Measurements from ENCODE around the gene NDST4.

NDST4 gene

GRCh38 chr4:114839986-114840385, 273.4 kb downstream of the NDST4 start:
- in situ Hi-C loops (cut with MboI; ENCODE audit: low pct_unique_long_range_greater_than_20kb, low sequenced_read_pairs, unreplicated experiment) = no loop called here

DNA sequence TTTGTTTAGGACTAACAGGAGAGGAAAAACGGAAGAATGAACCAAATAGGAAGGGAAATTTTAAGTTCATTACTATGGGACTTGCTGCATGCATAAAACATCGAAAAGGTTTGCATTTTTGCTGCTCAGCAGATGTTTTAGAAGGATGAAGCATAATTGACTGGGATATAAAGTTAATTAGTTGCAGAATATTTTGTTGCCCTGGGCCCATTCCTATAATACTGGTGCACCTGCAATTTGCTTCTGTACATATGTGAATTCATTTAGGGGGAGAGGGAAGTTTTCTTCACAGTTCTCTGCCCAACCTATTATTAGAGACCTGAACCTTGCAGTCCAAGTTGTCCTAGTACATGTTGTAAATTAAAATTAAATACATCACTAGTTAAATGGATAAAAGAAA, 282.8 kb downstream of the NDST4 start:
- DNase-seq (ENCODE audit: low spot score) = no peak
- TF ChIP-seq CTCF (IDR thresholded peaks at IDR 0.05; ENCODE audit: extremely low read depth, insufficient read depth, missing control alignments) = no peak
- in situ Hi-C loops (cut with MboI; ENCODE audit: low pct_unique_long_range_greater_than_20kb, low sequenced_read_pairs, unreplicated experiment) = no loop called here

More at GRCh38 chr4:114839986-114840385, 273.4 kb downstream of the NDST4 start:
- no peak for TF ChIP-seq CTCF (IDR thresholded peaks at IDR 0.05; ENCODE audit: extremely low read depth, insufficient read depth, missing control alignments)
- no peak for DNase-seq (ENCODE audit: low spot score)

GRCh38 chr4:114827651-114828050, 285.8 kb downstream of the NDST4 start:
- DNase-seq (ENCODE audit: low spot score) = no peak
- in situ Hi-C loops (cut with MboI; ENCODE audit: low pct_unique_long_range_greater_than_20kb, low sequenced_read_pairs, unreplicated experiment) = no loop called here
- TF ChIP-seq CTCF (IDR thresholded peaks at IDR 0.05; ENCODE audit: extremely low read depth, insufficient read depth, missing control alignments) = no peak

DNA sequence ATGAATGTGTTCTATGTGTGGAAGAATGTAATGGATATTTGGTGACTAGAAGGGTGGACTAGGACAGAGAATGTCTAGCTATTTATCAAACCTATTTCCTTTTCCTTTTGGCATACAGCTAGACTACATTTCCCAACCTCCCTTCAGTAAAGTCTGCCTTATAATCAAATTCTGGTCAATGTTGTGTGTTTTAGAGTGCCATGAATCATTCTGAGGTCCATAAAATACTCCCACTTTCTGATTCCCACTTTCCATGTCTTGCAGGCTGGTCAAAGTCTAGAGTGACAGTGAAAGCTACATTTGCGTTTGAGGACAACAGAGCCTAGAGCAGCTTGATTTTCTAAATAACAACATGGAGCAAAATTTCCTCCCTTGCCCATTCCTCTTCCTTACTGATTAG, 297.7 kb downstream of the NDST4 start:
- in situ Hi-C loops (cut with MboI; ENCODE audit: low pct_unique_long_range_greater_than_20kb, low sequenced_read_pairs, unreplicated experiment) = no loop called here
- no peak for DNase-seq (ENCODE audit: low spot score)
- TF ChIP-seq CTCF (IDR thresholded peaks at IDR 0.05; ENCODE audit: extremely low read depth, insufficient read depth, missing control alignments) = no peak

GRCh38 chr4:114813961-114814360, 299.5 kb downstream of the NDST4 start:
- no peak for TF ChIP-seq CTCF (IDR thresholded peaks at IDR 0.05; ENCODE audit: extremely low read depth, insufficient read depth, missing control alignments)
- in situ Hi-C loops (cut with MboI; ENCODE audit: low pct_unique_long_range_greater_than_20kb, low sequenced_read_pairs, unreplicated experiment) = no loop called here
- DNase-seq (ENCODE audit: low spot score) = no peak

GRCh38 chr4:114811564-114812301, 301.7 kb downstream of the NDST4 start:
- in situ Hi-C loops (cut with MboI; ENCODE audit: low pct_unique_long_range_greater_than_20kb, low sequenced_read_pairs, unreplicated experiment) = no loop called here
- TF ChIP-seq CTCF (IDR thresholded peaks at IDR 0.05; ENCODE audit: extremely low read depth, insufficient read depth, missing control alignments) = no peak
- DNase-seq (ENCODE audit: low spot score) = no peak
